HUES48 (cell line): ENCODE data around the gene CBX4.

ENCODE experiments used
- H3K27ac ChIP-seq: one replicate; pipeline ENCODE4 v1.7.0; 2013; ENCODE audit warnings: low read depth, low read length, inconsistent platforms
- H3K27me3 ChIP-seq: 2 replicates; pipeline ENCODE4 v1.6.1; 2013; ENCODE audit warnings: mild to moderate bottlenecking, low read length; ENCODE audit not compliant: control insufficient read depth, insufficient read depth
- H3K36me3 ChIP-seq: 2 replicates; pipeline ENCODE4 v1.6.1; 2013; ENCODE audit warnings: low read length; ENCODE audit not compliant: control insufficient read depth, insufficient read depth
- H3K4me1 ChIP-seq: 2 replicates; pipeline ENCODE4 v1.6.1; 2013; ENCODE audit warnings: mild to moderate bottlenecking, low read length; ENCODE audit not compliant: control insufficient read depth, insufficient read depth
- H3K4me3 ChIP-seq: 2 replicates; pipeline ENCODE4 v1.5.1; 2013; ENCODE audit warnings: mild to moderate bottlenecking, low read depth, low read length
- H3K9ac ChIP-seq: 2 replicates; pipeline ENCODE4 v1.6.1; 2013; ENCODE audit warnings: mild to moderate bottlenecking, low read depth, low read length, moderate library complexity
- H3K9me3 ChIP-seq: 2 replicates; pipeline ENCODE4 v1.6.1; 2013; ENCODE audit warnings: low read length; ENCODE audit not compliant: control insufficient read depth, insufficient read depth

The CBX4 gene

DNA sequence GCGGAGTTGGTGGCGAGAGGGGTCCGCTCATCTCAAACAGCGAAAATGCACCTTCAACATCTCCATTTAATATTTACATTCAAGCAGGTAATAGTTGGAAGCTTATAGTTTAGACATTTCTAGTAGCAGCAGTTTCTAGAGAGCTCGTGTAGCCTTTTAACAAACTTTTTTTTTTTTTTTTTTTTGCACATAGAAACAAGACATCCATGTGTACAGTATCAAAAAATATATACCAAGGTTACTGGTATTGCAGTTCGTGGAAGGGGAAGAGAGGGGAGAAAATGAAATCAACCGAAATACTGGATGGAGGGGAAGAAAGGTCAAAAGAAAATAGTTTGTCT is 6.2 kb downstream of the CBX4 start:
- Histone ChIP-seq H3K27me3 (peaks cover 98% of the 10 kb centered on the region), H3K9me3 (no peaks in the 10 kb centered on the region), H3K9ac (no peak overlapping the region), H3K4me3 (peak overlapping the region; percentile 33), H3K36me3 (no peaks in the 10 kb centered on the region), H3K4me1 (peaks cover 41% of the 10 kb centered on the region), H3K27ac (no peak overlapping the region)

- Histone ChIP-seq H3K9me3 (no peaks in the 10 kb centered on the region), H3K27ac (no peak overlapping the region), H3K4me1 (peaks cover 35% of the 10 kb centered on the region), H3K36me3 (no peaks in the 10 kb centered on the region), H3K27me3 (peaks cover 96% of the 10 kb centered on the region), H3K9ac (no peak overlapping the region), H3K4me3 (peak overlapping the region; percentile 42)
Measured at GRCh38 chr17:79832218-79833109, 6.8 kb downstream of the CBX4 start.

GRCh38 chr17:79831265-79832217 is 7.7 kb downstream of the CBX4 start:
- peaks cover 96% of the 10 kb centered on the region for H3K27me3 ChIP-seq

DNA sequence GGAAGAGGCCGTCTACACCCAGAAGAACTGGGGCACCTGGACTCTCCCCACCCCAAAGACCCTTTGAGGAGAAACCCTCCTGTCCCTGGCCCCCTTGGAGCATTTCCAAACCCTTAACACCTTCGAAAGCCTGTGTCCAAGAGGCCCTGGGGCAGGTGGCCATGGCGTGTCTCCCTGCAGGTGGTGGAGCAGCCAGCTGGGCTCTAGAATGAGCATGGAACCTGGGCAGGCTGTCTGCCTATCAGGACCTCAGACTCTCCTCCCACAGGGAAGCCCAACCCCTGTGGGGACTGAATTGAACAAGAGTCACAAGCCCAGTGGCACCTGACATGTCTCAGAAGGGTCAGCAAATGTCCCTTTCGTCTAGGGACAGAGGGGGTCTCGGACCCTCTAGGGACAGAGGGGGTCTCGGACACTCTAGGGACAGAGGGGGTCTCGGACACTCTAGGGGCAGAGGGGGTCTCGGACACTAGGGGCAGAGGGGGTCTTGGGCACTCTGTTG is 8.4 kb downstream of the CBX4 start:
- Histone ChIP-seq H3K27ac (no peak overlapping the region), H3K4me1 (peaks cover 21% of the 10 kb centered on the region), H3K27me3 (peaks cover 98% of the 10 kb centered on the region), H3K36me3 (no peaks in the 10 kb centered on the region), H3K4me3 (no peak overlapping the region), H3K9ac (no peak overlapping the region), H3K9me3 (no peaks in the 10 kb centered on the region)

More at GRCh38 chr17:79831265-79832217, 7.7 kb downstream of the CBX4 start:
- H3K4me3 ChIP-seq: peak overlapping the region; percentile 42; the same call in 1 of the 2 replicates
- H3K4me1 ChIP-seq: peaks cover 26% of the 10 kb centered on the region
- H3K36me3 ChIP-seq: no peaks in the 10 kb centered on the region
- H3K27ac ChIP-seq: no peak overlapping the region
- no peaks in the 10 kb centered on the region for H3K9me3 ChIP-seq
- no peak overlapping the region for H3K9ac ChIP-seq

GRCh38 chr17:79830303-79830702 is 8.9 kb downstream of the CBX4 start:
- Histone ChIP-seq H3K36me3 (no peaks in the 10 kb centered on the region), H3K27ac (no peak overlapping the region), H3K9ac (no peak overlapping the region), H3K4me3 (no peak overlapping the region), H3K27me3 (peaks cover 98% of the 10 kb centered on the region), H3K4me1 (peaks cover 16% of the 10 kb centered on the region), H3K9me3 (no peaks in the 10 kb centered on the region)

DNA sequence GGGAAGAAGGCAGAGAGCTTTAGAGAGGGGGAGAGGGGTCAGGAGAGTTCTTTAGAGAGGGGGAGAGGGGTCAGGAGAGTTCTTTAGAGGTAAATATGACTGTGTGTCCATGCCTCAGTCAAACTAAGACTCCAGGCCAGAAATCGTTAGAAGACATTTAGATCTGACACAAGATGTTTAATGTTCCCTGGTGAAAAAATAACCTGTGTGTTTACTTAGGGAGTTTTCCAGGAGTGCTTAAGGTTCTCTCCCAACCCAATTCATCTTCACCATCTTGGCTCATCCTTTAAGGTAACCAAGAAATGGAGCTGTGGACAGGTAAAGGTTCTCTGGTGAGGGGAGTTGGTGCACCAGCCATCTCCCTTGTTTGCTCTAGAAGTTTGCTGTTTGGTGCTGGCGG is 9.8 kb downstream of the CBX4 start:
- H3K27me3 ChIP-seq: peaks cover 98% of the 10 kb centered on the region
- no peaks in the 10 kb centered on the region for H3K36me3 ChIP-seq
- H3K9ac ChIP-seq: no peak overlapping the region
- H3K9me3 ChIP-seq: no peaks in the 10 kb centered on the region
- no peak overlapping the region for H3K4me3 ChIP-seq
- no peak overlapping the region for H3K27ac ChIP-seq
- peaks cover 10% of the 10 kb centered on the region for H3K4me1 ChIP-seq

- no peaks in the 10 kb centered on the region for H3K9me3 ChIP-seq
- H3K4me3 ChIP-seq: no peak overlapping the region
- no peaks in the 10 kb centered on the region for H3K36me3 ChIP-seq
- no peak overlapping the region for H3K27ac ChIP-seq
- no peak overlapping the region for H3K9ac ChIP-seq
- peaks cover 10% of the 10 kb centered on the region for H3K4me1 ChIP-seq
- H3K27me3 ChIP-seq: peaks cover 96% of the 10 kb centered on the region
Measured at GRCh38 chr17:79829004-79829403, 10.2 kb downstream of the CBX4 start.

- peaks cover 91% of the 10 kb centered on the region for H3K27me3 ChIP-seq
Measured at GRCh38 chr17:79826841-79827578, 12.2 kb downstream of the CBX4 start.

DNA sequence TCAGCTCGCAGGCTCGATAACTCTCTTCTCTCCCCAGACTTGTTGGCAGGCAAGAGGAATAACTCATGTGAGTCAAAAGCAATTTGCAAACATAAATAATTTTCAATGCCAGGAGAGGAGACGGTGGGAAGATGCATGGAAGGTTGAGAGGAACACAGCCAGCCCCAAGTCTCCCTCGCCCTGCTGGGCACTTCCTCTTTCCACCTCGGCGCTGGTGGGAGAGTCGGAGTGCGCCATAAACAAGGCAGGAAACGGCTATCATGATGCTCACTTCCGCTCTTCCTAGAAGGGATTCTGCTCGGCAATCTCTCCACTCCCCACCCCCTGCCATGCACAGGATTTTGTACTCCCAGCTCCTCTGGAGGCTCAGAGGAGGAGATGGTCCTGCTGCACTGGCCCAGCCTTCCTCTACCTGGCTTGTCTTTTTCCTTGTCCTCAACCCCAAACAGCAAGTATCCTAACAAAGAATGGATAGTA is 13.0 kb downstream of the CBX4 start:
- Histone ChIP-seq H3K9me3 (no peaks in the 10 kb centered on the region), H3K4me1 (peaks cover 2% of the 10 kb centered on the region; the same call in 1 of the 2 replicates), H3K36me3 (no peaks in the 10 kb centered on the region), H3K27me3 (peaks cover 91% of the 10 kb centered on the region), H3K27ac (no peak overlapping the region), H3K9ac (no peak overlapping the region), H3K4me3 (no peak overlapping the region)

More at GRCh38 chr17:79826841-79827578, 12.2 kb downstream of the CBX4 start:
- H3K27ac ChIP-seq: no peak overlapping the region
- H3K9ac ChIP-seq: no peak overlapping the region
- H3K36me3 ChIP-seq: no peaks in the 10 kb centered on the region
- H3K9me3 ChIP-seq: no peaks in the 10 kb centered on the region
- H3K4me3 ChIP-seq: no peak overlapping the region
- H3K4me1 ChIP-seq: peaks cover 5% of the 10 kb centered on the region; the same call in 1 of the 2 replicates

GRCh38 chr17:79825580-79825921 is 13.7 kb downstream of the CBX4 start:
- no peaks in the 10 kb centered on the region for H3K9me3 ChIP-seq
- peaks cover 91% of the 10 kb centered on the region for H3K27me3 ChIP-seq
- no peak overlapping the region for H3K27ac ChIP-seq
- H3K9ac ChIP-seq: no peak overlapping the region
- H3K4me1 ChIP-seq: peaks cover 2% of the 10 kb centered on the region; the same call in 1 of the 2 replicates
- H3K36me3 ChIP-seq: no peaks in the 10 kb centered on the region
- no peak overlapping the region for H3K4me3 ChIP-seq
